ENCODE measurements around the gene RNF19B. TPM values are rescaled to one million over a fixed set of nuclear protein-coding genes. Genes with fewer than 3 reads are reported as not detected.
A peak's percentile ranks its signal among the peaks of the same experiment; 100 is the strongest.

The RNF19B gene
- total RNA-seq, 2 donors from 2014 or later: 7.5 to 19.8 TPM

DNA sequence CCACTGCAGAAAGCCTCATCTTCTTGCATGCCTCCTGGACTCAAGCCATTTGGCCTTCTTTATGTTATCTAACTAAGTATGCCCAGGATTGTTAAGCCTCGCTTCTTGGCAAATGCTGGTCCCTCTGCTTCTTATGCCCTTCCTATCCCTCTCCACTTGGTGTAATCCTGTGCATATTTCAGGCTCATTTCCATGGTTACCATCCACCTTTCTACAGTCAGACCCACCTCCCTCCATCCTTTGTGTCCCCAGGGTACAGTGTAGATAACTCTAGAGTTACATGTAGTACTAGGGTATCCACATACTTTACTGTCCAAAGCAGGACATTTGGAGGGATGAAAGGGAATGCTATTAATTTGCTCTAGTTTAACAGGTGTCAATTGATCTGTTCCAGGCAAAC is 6.5 kb upstream of the RNF19B start:
- Histone ChIP-seq H3K36me3 (replicated peaks in 1 of 2; ENCODE audit: insufficient read depth in 1 of 2, low read depth in 2 of 2) (no peaks in the 10 kb centered on the region), H3K4me1 (peaks cover 10% of the 10 kb centered on the region), H3K27ac (no peak overlapping the region), H3K9me3 (no peaks in the 10 kb centered on the region), H3K27me3 (no peaks in the 10 kb centered on the region), H3K4me3 (no peak overlapping the region)
- 87 to 88% methylated on average over 1 of the region's 1 CpG for WGBS, 2 donors
- TF ChIP-seq POLR2A (IDR thresholded peaks at IDR 0.05) (no peak), CTCF (IDR thresholded peaks at IDR 0.05) (no peak)
- intact Hi-C loops (cut with DNase I): no loop called here
- ATAC-seq: no peak
- DNase-seq: no peak

- Histone ChIP-seq H3K4me1 (peaks cover 15% of the 10 kb centered on the region), H3K9me3 (no peaks in the 10 kb centered on the region), H3K27ac (no peak overlapping the region), H3K27me3 (no peaks in the 10 kb centered on the region), H3K36me3 (replicated peaks in 1 of 2; ENCODE audit: insufficient read depth in 1 of 2, low read depth in 2 of 2) (no peaks in the 10 kb centered on the region), H3K4me3 (no peak overlapping the region)
- intact Hi-C loops (cut with DNase I): no loop called here
- DNase-seq: no peak
- ATAC-seq: no peak
- TF ChIP-seq POLR2A (IDR thresholded peaks at IDR 0.05): no peak
- TF ChIP-seq CTCF (IDR thresholded peaks at IDR 0.05): no peak
Measured at GRCh38 chr1:32969566-32969965, 5.0 kb upstream of the RNF19B start.

DNA sequence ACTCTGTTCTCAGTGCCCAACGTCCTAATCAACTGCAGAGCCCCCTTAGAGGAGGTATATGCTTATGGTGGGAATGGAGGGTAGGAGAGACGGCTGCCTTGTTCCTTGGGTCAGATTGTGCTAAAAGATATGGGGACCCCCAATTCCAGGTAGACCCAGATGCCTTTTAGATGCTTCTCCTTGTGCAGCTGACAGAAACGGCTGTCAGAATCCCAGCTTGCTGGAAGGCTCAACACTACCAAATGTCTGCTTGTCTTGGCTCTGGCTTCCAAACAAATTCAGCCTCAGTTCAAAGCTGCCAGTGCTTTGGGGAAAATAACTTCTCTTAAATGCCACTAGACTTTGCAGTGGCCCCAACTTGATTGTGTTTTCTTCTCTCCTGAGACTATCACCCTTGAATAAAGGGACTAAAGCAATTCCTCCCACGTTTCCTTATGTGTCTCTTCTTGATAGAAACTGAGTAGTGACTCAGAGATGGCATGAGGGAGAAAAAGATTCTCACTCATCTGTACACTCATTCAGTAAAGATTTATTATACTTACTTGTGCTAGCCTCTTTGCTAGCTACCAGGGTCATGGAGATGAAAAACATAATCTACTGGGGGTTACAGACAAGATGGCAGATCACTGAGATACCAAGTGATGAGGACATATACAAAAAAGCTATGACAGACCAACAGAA is 3.4 kb upstream of the RNF19B start:
- no peaks in the 10 kb centered on the region for H3K9me3 ChIP-seq
- 42 to 45% methylated on average over 3 to 4 of the region's 4 CpGs for WGBS, 2 donors
- ATAC-seq: no peak
- no peak overlapping the region for H3K4me3 ChIP-seq
- peaks cover 18% of the 10 kb centered on the region for H3K4me1 ChIP-seq
- TF ChIP-seq CTCF (IDR thresholded peaks at IDR 0.05): no peak
- intact Hi-C loops (cut with DNase I): no loop called here
- DNase-seq: no peak
- H3K36me3 ChIP-seq (replicated peaks in 1 of 2; ENCODE audit: insufficient read depth in 1 of 2, low read depth in 2 of 2): no peaks in the 10 kb centered on the region
- H3K27me3 ChIP-seq: no peaks in the 10 kb centered on the region
- H3K27ac ChIP-seq: no peak overlapping the region

DNA sequence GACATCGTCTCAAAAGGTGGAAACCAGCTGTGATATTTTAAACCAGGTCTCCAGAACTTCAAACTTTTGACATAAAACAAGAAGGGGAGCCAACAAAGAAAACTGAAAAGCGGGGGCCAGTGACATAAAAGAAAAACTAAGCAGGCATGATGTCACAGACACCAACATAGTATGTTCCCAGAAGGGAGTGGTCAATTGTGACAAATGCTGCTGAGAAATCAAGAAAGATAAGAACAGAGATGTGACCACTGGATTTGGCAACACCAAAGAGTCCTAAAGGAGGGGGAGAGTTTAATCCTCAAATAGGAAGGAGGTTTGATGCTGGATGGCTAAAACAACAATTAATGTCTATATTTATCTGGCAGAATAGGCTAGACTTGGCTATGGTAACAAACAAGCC is 2.3 kb upstream of the RNF19B start:
- ATAC-seq: no peak
- Histone ChIP-seq H3K36me3 (replicated peaks in 1 of 2; ENCODE audit: insufficient read depth in 1 of 2, low read depth in 2 of 2) (no peaks in the 10 kb centered on the region), H3K4me3 (no peak overlapping the region), H3K9me3 (no peaks in the 10 kb centered on the region), H3K27me3 (no peaks in the 10 kb centered on the region), H3K4me1 (peaks cover 20% of the 10 kb centered on the region), H3K27ac (no peak overlapping the region)
- TF ChIP-seq CTCF (IDR thresholded peaks at IDR 0.05) (no peak), POLR2A (IDR thresholded peaks at IDR 0.05) (no peak)
- 86 to 95% methylated on average over 2 of the region's 2 CpGs for WGBS, 2 donors
- intact Hi-C loops (cut with DNase I): no loop called here
- no peak for DNase-seq

- WGBS, 2 donors: 59 to 67% methylated on average over 5 of the region's 5 CpGs
Measured at GRCh38 chr1:32965251-32965747, 690 bp upstream of the RNF19B start.

More at GRCh38 chr1:32965251-32965747, 690 bp upstream of the RNF19B start:
- no peaks in the 10 kb centered on the region for H3K9me3 ChIP-seq
- H3K27me3 ChIP-seq: no peaks in the 10 kb centered on the region
- H3K4me1 ChIP-seq: peaks cover 25% of the 10 kb centered on the region
- H3K4me3 ChIP-seq: no peak overlapping the region
- no peak for TF ChIP-seq POLR2A (IDR thresholded peaks at IDR 0.05)
- TF ChIP-seq CTCF (IDR thresholded peaks at IDR 0.05): no peak
- H3K36me3 ChIP-seq (replicated peaks in 1 of 2; ENCODE audit: insufficient read depth in 1 of 2, low read depth in 2 of 2): no peaks in the 10 kb centered on the region
- ATAC-seq: no peak
- DNase-seq: no peak
- H3K27ac ChIP-seq: peak overlapping the region in 3 of 4 donors; percentile 88 to 95 (median 90)
- intact Hi-C loops (cut with DNase I): no loop called here

All from body of pancreas (tissue), 4 donors.